HG02840 (cell line): Measurements from ENCODE around the gene ADRM1.

Experiments used
- ATAC-seq: cut with Tn5 transposase; IDR thresholded peaks from one replicate; pipeline ENCODE4 v1.9.1; 2021; ENCODE audit warnings: mild to moderate bottlenecking, moderate library complexity, moderate number of reproducible peaks; ENCODE audit not compliant: unreplicated experiment, low FRiP score

ADRM1 gene

DNA sequence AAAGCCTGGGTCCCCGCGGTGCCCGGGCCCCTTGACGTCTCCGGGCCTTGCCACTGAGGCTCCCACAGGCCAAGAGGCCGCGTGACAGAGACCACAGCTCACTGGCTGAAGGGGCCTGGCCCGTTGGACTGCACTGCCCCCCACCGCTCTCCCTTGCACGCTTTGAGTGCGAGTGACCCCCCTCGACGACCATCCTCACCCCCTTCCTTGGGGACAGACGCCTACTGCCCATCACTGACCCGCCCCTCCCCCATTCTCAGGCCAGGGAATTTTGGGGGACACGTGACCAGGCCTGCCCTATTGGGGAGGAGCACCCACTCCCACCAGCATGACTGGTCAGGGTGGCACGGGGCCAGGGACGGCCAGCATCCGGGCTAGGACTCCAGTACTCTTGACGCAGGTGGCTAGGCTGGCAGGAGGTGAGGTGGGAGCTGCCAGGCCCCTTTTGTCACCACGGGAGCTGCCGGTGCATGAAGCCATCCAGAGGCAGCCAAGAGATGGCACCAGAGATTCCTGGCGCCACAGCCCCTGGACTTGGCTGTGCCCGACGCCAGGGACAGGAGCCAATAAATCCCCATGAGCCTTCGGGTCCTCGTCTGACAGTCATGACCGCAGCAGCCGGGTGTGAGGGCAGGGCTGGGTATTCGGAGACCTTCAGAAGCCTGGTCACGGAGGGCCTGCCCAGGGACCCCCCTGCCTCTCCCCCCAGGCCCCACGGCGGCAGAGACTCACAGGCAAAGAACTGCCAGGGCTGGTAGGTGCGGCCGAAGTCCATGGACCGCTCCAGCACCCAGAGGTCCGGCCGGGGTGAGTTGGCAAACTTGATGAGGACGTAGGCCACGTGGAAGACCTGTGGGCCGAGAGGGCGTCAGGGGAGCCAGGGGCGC is 49.8 kb downstream of the ADRM1 start:
- no peak for ATAC-seq

DNA sequence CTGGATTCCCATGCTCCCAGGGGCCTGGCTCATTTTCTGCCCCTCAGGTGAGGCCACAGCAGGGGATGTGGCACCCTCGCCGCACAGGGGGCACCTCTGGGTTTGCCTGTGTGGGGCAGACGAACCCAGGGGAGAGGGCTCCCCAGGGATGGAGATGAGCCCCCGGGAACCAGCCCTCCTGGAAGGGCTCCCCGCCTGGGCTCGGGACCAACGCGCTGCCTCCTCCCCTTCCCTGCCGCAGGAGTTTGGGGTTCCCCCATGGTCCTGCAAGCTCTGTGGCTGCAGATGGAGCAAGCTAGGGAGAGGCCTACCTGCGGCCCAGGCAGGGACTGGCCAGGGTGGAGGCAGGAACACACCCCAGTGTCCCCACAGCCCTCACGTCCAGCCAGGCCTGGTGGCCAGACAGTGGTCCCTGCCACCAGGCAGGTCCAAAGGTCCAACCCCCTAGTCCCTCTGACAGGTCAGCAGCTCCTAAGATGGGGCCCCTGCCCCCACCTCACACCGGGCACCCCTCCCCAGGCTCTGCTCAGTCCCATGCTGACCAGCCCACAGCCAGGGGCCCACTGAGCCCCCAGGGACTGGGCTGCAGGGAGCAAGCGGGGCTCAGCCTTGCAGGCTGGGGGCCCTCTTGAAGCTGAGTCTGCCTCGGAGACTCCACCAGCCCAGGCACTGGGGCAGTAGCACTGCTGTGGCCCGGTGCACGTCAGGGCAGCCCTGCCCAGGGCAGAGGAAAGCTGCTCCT is 50.7 kb downstream of the ADRM1 start:
- no peak for ATAC-seq

DNA sequence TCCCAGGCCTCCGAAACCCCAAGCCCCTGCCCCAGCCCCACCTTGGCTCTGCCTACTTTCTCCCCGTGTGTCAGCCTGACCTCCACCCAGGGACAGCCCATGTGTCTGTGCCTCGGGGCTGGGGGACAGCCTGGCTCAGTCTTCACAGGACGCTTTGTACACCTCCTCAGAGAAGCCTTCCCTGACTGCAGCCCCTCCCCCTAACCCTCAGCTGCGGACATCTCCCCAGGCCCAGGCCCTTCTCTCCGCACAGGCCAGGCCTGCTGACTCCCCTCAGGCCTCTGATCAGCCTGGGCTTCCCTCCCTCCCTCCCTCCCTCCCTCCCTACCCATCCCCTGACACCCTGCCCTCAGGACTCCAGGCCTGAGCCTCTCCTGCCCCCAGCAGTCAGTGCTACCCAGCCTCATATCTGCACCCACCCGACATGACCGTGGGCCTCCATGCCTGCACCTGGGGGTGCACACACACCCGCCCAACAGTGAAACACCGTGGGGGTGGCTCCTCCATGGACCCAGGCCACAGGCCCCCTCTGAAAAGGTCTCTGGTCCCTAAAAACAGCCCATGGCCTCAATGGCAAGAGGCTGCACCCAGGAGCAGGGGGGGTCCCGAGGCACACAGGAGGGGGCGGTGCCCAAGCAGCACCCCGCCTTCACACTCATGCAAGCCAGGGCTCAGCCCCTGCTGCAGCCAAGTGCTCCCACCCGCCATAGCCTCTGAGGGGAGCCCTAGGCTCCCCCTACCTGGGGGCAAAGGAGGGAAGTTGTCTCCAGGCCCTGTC is 51.4 kb downstream of the ADRM1 start:
- ATAC-seq: no peak

DNA sequence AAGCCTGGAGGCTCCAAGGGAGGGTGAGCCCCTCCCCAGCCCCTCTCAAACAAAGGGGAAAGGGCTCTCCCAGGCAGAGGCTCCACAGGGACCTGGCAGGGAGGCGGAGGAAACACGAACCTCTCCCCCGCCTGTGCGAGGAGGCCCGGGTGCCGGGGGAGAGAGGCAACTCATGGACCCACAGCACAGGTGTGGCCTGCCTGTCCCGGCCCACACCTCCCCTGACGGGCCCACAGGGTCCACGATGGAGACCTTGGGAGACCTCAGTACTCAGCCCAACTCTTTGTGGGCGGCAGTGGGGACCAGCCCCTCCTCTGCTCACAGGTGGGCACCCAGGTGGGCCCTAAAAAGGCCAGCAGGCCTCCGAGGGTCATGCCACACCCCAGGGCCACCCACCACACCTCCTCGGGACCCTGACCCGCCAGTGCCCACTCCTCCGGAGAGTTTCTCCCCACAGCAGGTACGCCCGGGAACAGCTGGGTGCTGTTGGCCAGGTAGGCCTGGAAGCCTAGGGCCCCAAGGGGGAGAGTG is 52.1 kb downstream of the ADRM1 start:
- no peak for ATAC-seq

DNA sequence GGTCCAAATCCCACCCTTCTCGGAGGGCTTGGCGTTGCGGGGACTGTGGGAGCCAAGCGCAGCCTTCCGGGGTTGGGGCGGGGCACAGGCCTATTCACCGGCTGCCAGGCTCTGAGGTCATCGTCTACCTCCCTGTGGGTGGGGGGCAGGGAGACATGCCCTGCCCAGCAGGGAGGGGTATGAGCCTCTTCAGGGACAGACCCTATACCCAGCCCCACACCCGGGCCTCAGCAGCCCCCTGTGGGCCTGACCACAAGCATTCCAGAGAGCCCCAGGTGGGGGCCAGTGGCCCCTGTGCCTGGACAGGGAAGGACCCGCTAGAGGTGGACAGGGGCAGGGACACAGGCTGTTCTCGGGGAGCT is 52.7 kb downstream of the ADRM1 start:
- no peak for ATAC-seq

DNA sequence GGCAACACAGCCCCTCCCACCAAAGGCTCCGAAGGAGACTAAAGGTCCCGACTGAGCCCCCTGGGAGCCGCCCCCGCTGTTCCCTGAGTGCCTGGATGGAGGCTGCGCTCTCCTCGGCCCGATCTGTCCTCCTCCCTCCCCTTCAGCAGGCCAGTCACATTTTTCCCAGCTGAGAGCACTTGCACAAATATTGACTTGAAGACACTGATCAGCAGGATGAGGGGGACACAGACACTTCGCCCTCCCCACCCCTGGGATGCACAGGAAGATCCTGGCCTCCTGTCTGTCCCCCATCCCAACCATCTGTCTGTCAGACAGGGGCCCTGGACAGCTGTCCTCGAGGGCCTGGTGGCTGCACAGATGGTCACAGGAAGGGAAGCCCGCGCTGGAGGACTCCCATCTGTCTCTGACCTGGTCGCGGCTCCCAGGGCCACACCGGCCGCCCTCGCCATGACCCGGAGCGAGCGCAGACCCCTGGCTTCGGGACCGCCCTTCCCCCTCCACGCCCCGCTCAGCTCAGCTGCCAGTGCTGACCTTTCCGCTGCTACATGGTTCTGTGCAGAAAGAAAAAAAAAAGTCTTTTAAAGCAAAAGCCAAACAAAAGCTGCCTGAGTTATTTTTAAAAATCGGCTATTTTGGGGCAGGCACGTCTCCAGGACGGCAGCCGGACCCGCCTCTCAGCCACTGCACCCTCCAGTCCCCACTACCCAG is 53.2 kb downstream of the ADRM1 start:
- ATAC-seq: no peak

DNA sequence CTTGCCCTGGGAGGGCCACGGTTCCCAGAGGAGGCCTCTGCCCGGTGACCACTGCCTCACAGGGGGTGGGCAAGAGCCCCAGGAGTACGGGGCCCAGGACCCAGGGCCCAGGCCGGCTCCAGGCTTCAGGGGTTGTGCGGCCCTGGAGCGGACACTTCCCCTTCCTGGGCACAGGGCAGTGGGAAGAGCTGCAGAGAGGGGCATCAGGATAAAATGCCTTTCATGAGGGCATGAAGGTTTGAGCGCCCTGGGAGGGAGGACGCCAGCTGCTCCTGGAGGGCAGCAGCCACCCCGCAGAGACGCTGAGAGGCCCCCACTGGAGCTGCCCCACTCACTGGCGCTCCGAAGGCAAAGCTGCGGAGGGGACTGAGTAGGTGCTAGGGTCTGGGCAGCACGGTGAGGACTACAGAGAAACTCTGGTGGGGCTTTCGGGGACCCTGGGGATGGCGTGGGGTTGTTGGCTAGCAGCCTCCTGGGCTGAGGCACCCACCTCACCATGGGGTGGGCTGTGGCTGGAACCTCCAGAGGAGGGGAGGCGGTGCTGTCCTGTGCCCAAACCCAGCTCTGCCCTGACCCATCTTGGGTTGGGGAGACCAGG is 53.9 kb downstream of the ADRM1 start:
- ATAC-seq: no peak

DNA sequence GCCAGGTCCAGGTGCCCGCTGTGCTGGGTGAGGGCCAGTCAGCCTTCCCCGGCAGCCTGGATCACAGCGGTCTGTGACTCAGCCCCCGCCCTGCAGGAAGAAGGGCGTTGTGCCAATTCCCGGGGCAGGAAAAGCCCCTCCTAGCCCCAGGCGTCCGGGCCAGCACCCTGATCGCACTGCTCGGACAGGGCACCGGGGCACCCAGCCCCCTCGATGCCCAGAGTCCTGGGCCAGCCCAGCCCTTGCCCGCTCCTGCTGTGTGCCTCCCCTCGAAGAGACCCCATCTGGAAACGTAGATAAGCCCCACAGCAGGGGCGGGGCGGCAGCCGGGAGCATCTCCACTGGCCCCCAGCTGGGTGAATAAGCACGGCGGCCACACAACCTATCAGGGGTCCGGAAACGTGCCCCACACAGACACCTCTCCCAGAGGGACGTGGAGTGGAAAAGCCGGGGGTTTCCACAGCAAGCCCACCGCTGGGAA is 54.4 kb downstream of the ADRM1 start:
- no peak for ATAC-seq

DNA sequence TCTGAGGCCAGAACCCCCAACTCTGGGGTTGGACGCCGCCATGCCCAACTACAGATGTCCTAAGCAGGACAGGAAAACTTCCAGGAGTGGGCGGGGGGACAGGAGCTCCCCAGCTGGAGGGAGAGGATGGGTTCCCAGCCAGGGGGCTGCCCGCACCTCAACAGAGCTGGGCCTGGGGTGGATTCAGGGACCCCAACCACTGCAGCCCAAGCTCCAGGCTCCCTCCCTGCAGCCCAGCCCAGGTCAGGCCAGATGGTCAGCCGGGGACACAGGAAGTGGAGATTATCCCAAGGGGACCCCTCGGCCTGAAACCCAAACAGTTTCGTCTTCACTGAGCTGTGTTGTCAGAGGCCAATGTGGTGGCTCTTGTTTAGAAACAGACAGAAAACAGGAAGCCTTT is 54.9 kb downstream of the ADRM1 start:
- ATAC-seq: no peak
